Liver (tissue), 9 donors: ENCODE data around the gene CACNA2D1. TPM values are rescaled to one million over a fixed set of nuclear protein-coding genes. Genes with fewer than 3 reads are reported as not detected.

Experiments used
- DNase-seq: peaks from one replicate; pipeline ENCODE4 v3.0.0-alpha.2; 2017; ENCODE audit warnings: low spot score
- H3K27ac ChIP-seq, 2 donors: one replicate each; pipeline ENCODE4 v1.7.0; 2013; ENCODE audit warnings: inconsistent platforms in 2 of 2, low read length in 2 of 2, control low read depth in 1 of 2, low read depth in 1 of 2, mild to moderate bottlenecking in 1 of 2
- H3K27me3 ChIP-seq, 4 donors: one replicate each; pipeline versions ENCODE4 v1.6.1 to v1.7.0; 2013; ENCODE audit warnings: low read length in 3 of 4, inconsistent platforms in 1 of 4, mild to moderate bottlenecking in 1 of 4, moderate library complexity in 1 of 4; ENCODE audit not compliant: control insufficient read depth in 4 of 4, insufficient read depth in 4 of 4
- H3K36me3 ChIP-seq, 4 donors: one replicate each; pipeline versions ENCODE4 v1.6.1 to v1.7.0; 2013; ENCODE audit warnings: low read length in 3 of 4, mild to moderate bottlenecking in 3 of 4, low read depth in 1 of 4, moderate library complexity in 1 of 4; ENCODE audit not compliant: control insufficient read depth in 4 of 4, insufficient read depth in 3 of 4
- H3K4me1 ChIP-seq, 4 donors: one replicate each; pipeline versions ENCODE4 v1.6.1 to v1.7.0; 2013; ENCODE audit warnings: low read length in 3 of 4, mild to moderate bottlenecking in 3 of 4, moderate library complexity in 1 of 4; ENCODE audit not compliant: control insufficient read depth in 4 of 4, insufficient read depth in 4 of 4
- H3K4me3 ChIP-seq, 3 donors: one replicate each; pipeline versions ENCODE4 v1.6.1 to v1.7.0; 2013; ENCODE audit warnings: low read length in 3 of 3, control low read depth in 1 of 3, low read depth in 1 of 3, mild to moderate bottlenecking in 1 of 3
- H3K9ac ChIP-seq, 2 donors: one replicate each; pipeline ENCODE4 v1.7.0; 2013; ENCODE audit warnings: low read length in 2 of 2, mild to moderate bottlenecking in 2 of 2, moderate library complexity in 2 of 2, control low read depth in 1 of 2, low read depth in 1 of 2
- H3K9me3 ChIP-seq, 4 donors: one replicate each; pipeline versions ENCODE4 v1.6.1 to v1.7.0; 2013; ENCODE audit warnings: low read length in 3 of 4; ENCODE audit not compliant: control insufficient read depth in 4 of 4
- EGR1 ChIP-seq, 2 donors: IDR thresholded peaks; 2 replicates each; pipeline ENCODE4 v1.6.1; 2016 to 2018; ENCODE audit warnings: antibody characterized with exemption in 2 of 2, low read depth in 2 of 2
- FOXA1 ChIP-seq: IDR thresholded peaks from 2 replicates; pipeline ENCODE4 v1.6.1; 2016; ENCODE audit warnings: antibody characterized with exemption
- FOXA2 ChIP-seq: IDR thresholded peaks from 2 replicates; pipeline ENCODE4 v1.6.1; 2016; ENCODE audit warnings: antibody characterized with exemption
- GABPA ChIP-seq, 2 donors: IDR thresholded peaks in 1 of 2; conservative IDR thresholded peaks in 1 of 2; 2 replicates each; pipeline ENCODE4 v1.6.1; 2016; ENCODE audit warnings: antibody characterized with exemption in 2 of 2, mild to moderate bottlenecking in 1 of 2, moderate library complexity in 1 of 2
- HNF4A ChIP-seq, 2 donors: conservative IDR thresholded peaks; 2 replicates each; pipeline ENCODE4 v1.6.1; 2016; ENCODE audit warnings: antibody characterized with exemption in 2 of 2, mild to moderate bottlenecking in 2 of 2
- HNF4G ChIP-seq: IDR thresholded peaks from 2 replicates; pipeline ENCODE4 v1.6.1; 2016; ENCODE audit warnings: antibody characterized with exemption
- JUND ChIP-seq, 2 donors: IDR thresholded peaks; 2 replicates each; pipeline ENCODE4 v1.6.1; 2016; ENCODE audit warnings: antibody characterized with exemption in 2 of 2
- NR2F2 ChIP-seq: IDR thresholded peaks from 2 replicates; pipeline ENCODE4 v1.6.1; 2016; ENCODE audit warnings: antibody characterized with exemption
- RAD21 ChIP-seq, 2 donors: IDR thresholded peaks; 2 replicates each; pipeline ENCODE4 v1.6.1; 2016; ENCODE audit warnings: antibody characterized with exemption in 2 of 2, mild to moderate bottlenecking in 2 of 2
- REST ChIP-seq: IDR thresholded peaks from 2 replicates; pipeline ENCODE4 v1.6.1; 2016; ENCODE audit warnings: antibody characterized with exemption, mild to moderate bottlenecking
- RXRA ChIP-seq, 2 donors: IDR thresholded peaks; 2 replicates each; pipeline ENCODE4 v1.6.1; 2017 to 2018; ENCODE audit warnings: antibody characterized with exemption in 2 of 2, mild to moderate bottlenecking in 1 of 2
- SP1 ChIP-seq: IDR thresholded peaks from 2 replicates; pipeline ENCODE4 v1.6.1; 2018; ENCODE audit warnings: antibody characterized with exemption, mild to moderate bottlenecking
- TAF1 ChIP-seq: conservative IDR thresholded peaks from 2 replicates; pipeline ENCODE4 v1.6.1; 2016; ENCODE audit warnings: antibody characterized with exemption, mild to moderate bottlenecking
- YY1 ChIP-seq: IDR thresholded peaks from 2 replicates; pipeline ENCODE4 v1.6.1; 2016; ENCODE audit warnings: antibody characterized with exemption, mild to moderate bottlenecking
- WGBS: extraction: QIAGEN DNeasy Blood & Tissue Kit; methylation state at CpG from one replicate; pipeline ENCODE4 v1.1.7; 2013; 5-methylcytosine and 5-hydroxymethylcytosine counted together
- polyA plus RNA-seq, 2 donors: library from polyadenylated mRNA; stranded (reverse) in 1 of 2; unstranded in 1 of 2; fragments of 200-250 nt in 1 of 2; fragments of >200 nt in 1 of 2; fragmentation: Nextera tagmentation in 1 of 2; extraction: Ambion mirVana in 1 of 2; gene quantifications; one replicate each; pipeline versions ENCODE4 v1.2.1 to v1.2.3, GENCODE V29; 2013 to 2015
- total RNA-seq, 2 donors: library from RNA; depleted of rRNA; stranded (reverse); fragments of >200 nt; gene quantifications; one replicate each; pipeline ENCODE4 v1.2.3, GENCODE V29; 2014
- TF ChIP-seq, protein P1 (sequence below): IDR thresholded peaks from 2 replicates; pipeline ENCODE4 v1.6.1; 2016; ENCODE audit warnings: antibody characterized with exemption
- TF ChIP-seq, protein P2 (sequence below): IDR thresholded peaks from 2 replicates; pipeline ENCODE4 v1.6.1; 2016; ENCODE audit warnings: antibody characterized with exemption
- TF ChIP-seq, protein P3 (sequence below): fragments of 150-350 bp; IDR thresholded peaks from 2 replicates; pipeline ENCODE4 v1.5.1; 2017; ENCODE audit warnings: improper control_type of control experiment, low read depth, low read length; ENCODE audit not compliant: missing input control
- TF ChIP-seq, protein P4 (sequence below): IDR thresholded peaks from 2 replicates; pipeline ENCODE4 v1.6.1; 2016; ENCODE audit warnings: antibody characterized with exemption
- donor health status: healthy.
- donor health status: healthy.
- donor health status: healthy.
- donor health status: healthy.
- donor health status: healthy.

CACNA2D1 gene
- total and polyA plus RNA-seq, 4 donors = 0.42 to 2.3 (median 0.94) TPM

GRCh38 chr7:82468435-82468834 is 24.9 kb upstream of the CACNA2D1 start:
- Histone ChIP-seq H3K27ac (no peak overlapping the region), H3K9me3 (peaks cover 0 to 2% (median 0%) of the 10 kb centered on the region in 4 donors), H3K27me3 (no peaks in the 10 kb centered on the region), H3K36me3 (no peaks in the 10 kb centered on the region), H3K4me1 (no peaks in the 10 kb centered on the region), H3K9ac (no peak overlapping the region), H3K4me3 (no peak overlapping the region)
- no peak for DNase-seq
- TF ChIP-seq FOXA2 (no peak), REST (no peak), NR2F2 (no peak), JUND (IDR thresholded peaks at IDR 0.05) (no peak), YY1 (no peak), RXRA (IDR thresholded peaks at IDR 0.05) (no peak), HNF4G (no peak), HNF4A (conservative IDR thresholded peaks at IDR 0.05) (no peak), EGR1 (IDR thresholded peaks at IDR 0.05; ENCODE audit: low read depth in 2 of 2) (no peak), RAD21 (IDR thresholded peaks at IDR 0.05) (no peak), TAF1 (no peak), FOXA1 (no peak), GABPA (IDR thresholded peaks at IDR 0.05 in 1 of 2, conservative IDR thresholded peaks at IDR 0.05 in 1 of 2) (no peak), SP1 (no peak)
- TF ChIP-seq, protein P1, sequence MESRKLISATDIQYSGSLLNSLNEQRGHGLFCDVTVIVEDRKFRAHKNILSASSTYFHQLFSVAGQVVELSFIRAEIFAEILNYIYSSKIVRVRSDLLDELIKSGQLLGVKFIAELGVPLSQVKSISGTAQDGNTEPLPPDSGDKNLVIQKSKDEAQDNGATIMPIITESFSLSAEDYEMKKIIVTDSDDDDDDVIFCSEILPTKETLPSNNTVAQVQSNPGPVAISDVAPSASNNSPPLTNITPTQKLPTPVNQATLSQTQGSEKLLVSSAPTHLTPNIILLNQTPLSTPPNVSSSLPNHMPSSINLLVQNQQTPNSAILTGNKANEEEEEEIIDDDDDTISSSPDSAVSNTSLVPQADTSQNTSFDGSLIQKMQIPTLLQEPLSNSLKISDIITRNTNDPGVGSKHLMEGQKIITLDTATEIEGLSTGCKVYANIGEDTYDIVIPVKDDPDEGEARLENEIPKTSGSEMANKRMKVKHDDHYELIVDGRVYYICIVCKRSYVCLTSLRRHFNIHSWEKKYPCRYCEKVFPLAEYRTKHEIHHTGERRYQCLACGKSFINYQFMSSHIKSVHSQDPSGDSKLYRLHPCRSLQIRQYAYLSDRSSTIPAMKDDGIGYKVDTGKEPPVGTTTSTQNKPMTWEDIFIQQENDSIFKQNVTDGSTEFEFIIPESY = no peak
- TF ChIP-seq, protein P2, sequence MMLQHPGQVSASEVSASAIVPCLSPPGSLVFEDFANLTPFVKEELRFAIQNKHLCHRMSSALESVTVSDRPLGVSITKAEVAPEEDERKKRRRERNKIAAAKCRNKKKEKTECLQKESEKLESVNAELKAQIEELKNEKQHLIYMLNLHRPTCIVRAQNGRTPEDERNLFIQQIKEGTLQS = no peak
- TF ChIP-seq, protein P3, sequence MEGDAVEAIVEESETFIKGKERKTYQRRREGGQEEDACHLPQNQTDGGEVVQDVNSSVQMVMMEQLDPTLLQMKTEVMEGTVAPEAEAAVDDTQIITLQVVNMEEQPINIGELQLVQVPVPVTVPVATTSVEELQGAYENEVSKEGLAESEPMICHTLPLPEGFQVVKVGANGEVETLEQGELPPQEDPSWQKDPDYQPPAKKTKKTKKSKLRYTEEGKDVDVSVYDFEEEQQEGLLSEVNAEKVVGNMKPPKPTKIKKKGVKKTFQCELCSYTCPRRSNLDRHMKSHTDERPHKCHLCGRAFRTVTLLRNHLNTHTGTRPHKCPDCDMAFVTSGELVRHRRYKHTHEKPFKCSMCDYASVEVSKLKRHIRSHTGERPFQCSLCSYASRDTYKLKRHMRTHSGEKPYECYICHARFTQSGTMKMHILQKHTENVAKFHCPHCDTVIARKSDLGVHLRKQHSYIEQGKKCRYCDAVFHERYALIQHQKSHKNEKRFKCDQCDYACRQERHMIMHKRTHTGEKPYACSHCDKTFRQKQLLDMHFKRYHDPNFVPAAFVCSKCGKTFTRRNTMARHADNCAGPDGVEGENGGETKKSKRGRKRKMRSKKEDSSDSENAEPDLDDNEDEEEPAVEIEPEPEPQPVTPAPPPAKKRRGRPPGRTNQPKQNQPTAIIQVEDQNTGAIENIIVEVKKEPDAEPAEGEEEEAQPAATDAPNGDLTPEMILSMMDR = no peak
- TF ChIP-seq, protein P4, sequence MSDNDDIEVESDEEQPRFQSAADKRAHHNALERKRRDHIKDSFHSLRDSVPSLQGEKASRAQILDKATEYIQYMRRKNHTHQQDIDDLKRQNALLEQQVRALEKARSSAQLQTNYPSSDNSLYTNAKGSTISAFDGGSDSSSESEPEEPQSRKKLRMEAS = no peak
- WGBS = 68% methylated on average over 3 of the region's 3 CpGs
